CD14-positive monocyte (primary cell): ENCODE data around the gene SELENOH. TPM values are rescaled to one million over a fixed set of nuclear protein-coding genes. Genes with fewer than 3 reads are reported as not detected.
A peak's percentile ranks its signal among the peaks of the same experiment; 100 is the strongest.

ENCODE experiments used
- DNase-seq, 3 donors: peaks; one replicate each; pipeline ENCODE4 v3.0.0-alpha.2; 2011 to 2022
- H2AFZ ChIP-seq: 2 replicates; pipeline ENCODE4 v1.6.0; 2012; ENCODE audit warnings: mild to moderate bottlenecking, low read depth, low read length, inconsistent platforms; ENCODE audit not compliant: insufficient read depth, poor library complexity, severe bottlenecking
- H3K27ac ChIP-seq, 2 donors: 1 replicate in 1 of 2; 2 replicates in 1 of 2; pipeline ENCODE4 v1.5.1; 2012 to 2013; ENCODE audit warnings: low read length in 2 of 2, control low read depth in 1 of 2, inconsistent platforms in 1 of 2, low read depth in 1 of 2, mild to moderate bottlenecking in 1 of 2
- H3K27me3 ChIP-seq, 2 donors: one replicate each; pipeline versions ENCODE4 v1.6.0 to v1.6.1; 2011 to 2013; ENCODE audit warnings: low read length in 2 of 2; ENCODE audit not compliant: control insufficient read depth in 2 of 2, insufficient read depth in 2 of 2
- H3K36me3 ChIP-seq, 2 donors: replicated peaks in 1 of 2; 1 replicate in 1 of 2; 2 replicates in 1 of 2; pipeline versions ENCODE4 v1.5.1 to v1.6.1; 2012 to 2013; ENCODE audit warnings: low read length in 2 of 2, control low read depth in 1 of 2, inconsistent platforms in 1 of 2, mild to moderate bottlenecking in 1 of 2; ENCODE audit not compliant: insufficient read depth in 2 of 2, control insufficient read depth in 1 of 2
- H3K4me1 ChIP-seq, 2 donors: 1 replicate in 1 of 2; 2 replicates in 1 of 2; pipeline versions ENCODE4 v1.5.1 to v1.6.1; 2012 to 2013; ENCODE audit warnings: low read length in 2 of 2, control low read depth in 1 of 2, inconsistent platforms in 1 of 2, mild to moderate bottlenecking in 1 of 2, moderate library complexity in 1 of 2; ENCODE audit not compliant: insufficient read depth in 2 of 2, control insufficient read depth in 1 of 2
- H3K4me2 ChIP-seq: replicated peaks from 2 replicates; pipeline ENCODE3; 2012; ENCODE audit warnings: low read length, moderate library complexity, mild to moderate bottlenecking; ENCODE audit not compliant: poor library complexity, severe bottlenecking; ENCODE audit errors: extremely low read depth
- H3K4me3 ChIP-seq, 3 experiments: fragments of 200-600 bp in 1 of 3; sonication (generic) in 1 of 3; replicated peaks in 1 of 3; 1 replicate in 2 of 3; 2 replicates in 1 of 3; pipeline ENCODE4 v1.5.1; 2011 to 2013; ENCODE audit warnings: low read length in 3 of 3, mild to moderate bottlenecking in 3 of 3, control low read depth in 2 of 3, low read depth in 2 of 3, inconsistent platforms in 1 of 3, moderate library complexity in 1 of 3
- H3K79me2 ChIP-seq: 2 replicates; pipeline ENCODE4 v1.6.0; 2012; ENCODE audit warnings: mild to moderate bottlenecking, control low read depth, inconsistent platforms, low read length, moderate library complexity; ENCODE audit not compliant: insufficient read depth
- H3K9ac ChIP-seq: 2 replicates; pipeline ENCODE4 v1.6.0; 2017; ENCODE audit warnings: low read length, mild to moderate bottlenecking; ENCODE audit not compliant: insufficient read depth, poor library complexity, severe bottlenecking
- H3K9me3 ChIP-seq, 2 donors: replicated peaks in 1 of 2; 1 replicate in 1 of 2; 2 replicates in 1 of 2; pipeline versions ENCODE4 v1.5.1 to v1.6.1; 2012 to 2013; ENCODE audit warnings: low read length in 2 of 2, control low read depth in 1 of 2; ENCODE audit not compliant: control insufficient read depth in 1 of 2, insufficient read depth in 1 of 2
- H4K20me1 ChIP-seq: 2 replicates; pipeline ENCODE4 v1.6.0; 2012; ENCODE audit warnings: mild to moderate bottlenecking, low read length, control low read depth, moderate library complexity; ENCODE audit not compliant: insufficient read depth
- H3K27ac Mint-ChIP-seq, 7 donors: one replicate each; pipeline ENCODE4 v1.8.0; 2020; ENCODE audit warnings: mild to moderate bottlenecking in 7 of 7, mixed read lengths in 7 of 7, moderate library complexity in 6 of 7, inconsistent platforms in 2 of 7
- H3K27me3 Mint-ChIP-seq, 3 donors: one replicate each; pipeline ENCODE4 v1.8.0; 2021 to 2022; ENCODE audit warnings: low read depth in 3 of 3, mild to moderate bottlenecking in 3 of 3, mixed read lengths in 3 of 3, moderate library complexity in 3 of 3, inconsistent platforms in 1 of 3
- H3K36me3 Mint-ChIP-seq, 2 donors: one replicate each; pipeline ENCODE4 v1.8.0; 2020; ENCODE audit warnings: mixed read lengths in 2 of 2, inconsistent platforms in 1 of 2, mild to moderate bottlenecking in 1 of 2
- H3K4me1 Mint-ChIP-seq: one replicate; pipeline ENCODE4 v1.8.0; 2020; ENCODE audit warnings: mild to moderate bottlenecking, mixed read lengths
- H3K4me3 Mint-ChIP-seq, 2 donors: one replicate each; pipeline ENCODE4 v1.8.0; 2020; ENCODE audit warnings: mild to moderate bottlenecking in 2 of 2, mixed read lengths in 2 of 2, moderate library complexity in 1 of 2
- H3K9me3 Mint-ChIP-seq, 7 donors: one replicate each; pipeline ENCODE4 v1.8.0; 2020 to 2022; ENCODE audit warnings: mixed read lengths in 7 of 7, mild to moderate bottlenecking in 6 of 7, moderate library complexity in 6 of 7, inconsistent platforms in 2 of 7
- CTCF ChIP-seq: fragments of 200-600 bp; IDR thresholded peaks from one replicate; pipeline ENCODE4 v1.8.0; 2022; ENCODE audit warnings: antibody characterized with exemption, mild to moderate bottlenecking
- WGBS: methylation state at CpG from one replicate; pipeline ENCODE4 v1.1.5; 2013; ENCODE audit warnings: missing lambda C conversion rate; ENCODE audit not compliant: insufficient coverage; 5-methylcytosine and 5-hydroxymethylcytosine counted together
- intact Hi-C, 2 donors: fragments of 100-400 bp; cut with micrococcal nuclease; formaldehyde crosslinking; loops; one replicate each; pipeline versions ENCODE4 v1.15.0 to v1.15.1; 2023
- polyA plus RNA-seq, 3 donors: library from polyadenylated mRNA; depleted of rRNA in 1 of 3; unstranded in 2 of 3; stranded (reverse) in 1 of 3; fragments of 300-500 nt in 2 of 3; fragments of >200 nt in 1 of 3; fragmentation: Illumina TruSeq in 2 of 3; gene quantifications; 1 replicate in 2 of 3; 2 replicates in 1 of 3; pipeline ENCODE4 v1.2.3, GENCODE V29; 2012 to 2021

Gene SELENOH
- polyA plus RNA-seq, 3 donors = 99.5 to 260 (median 206) TPM

DNA sequence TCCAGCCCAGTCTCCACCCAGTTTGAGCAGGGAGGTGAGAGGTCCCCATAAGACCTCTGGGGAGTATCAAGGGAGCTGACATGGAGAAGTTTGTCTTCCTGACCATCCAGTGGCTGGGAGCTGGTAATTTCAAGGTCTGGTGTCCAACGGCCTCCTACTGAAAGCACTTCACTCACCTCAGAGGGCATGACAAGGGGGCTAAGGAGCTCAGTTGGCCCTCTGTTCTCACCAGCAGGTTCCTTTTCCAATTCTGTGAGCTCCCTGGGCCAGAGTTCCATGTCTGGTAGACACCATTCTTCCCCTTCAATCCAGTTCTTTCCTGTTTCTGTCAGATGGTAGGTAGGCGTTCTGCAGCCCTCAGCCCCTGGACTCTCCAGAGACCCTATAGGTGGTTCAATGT lies 3.1 kb downstream of the SELENOH start:
- Mint-ChIP-seq H3K36me3 (peaks cover 40 to 47% of the 10 kb centered on the region in 2 donors), H3K27ac (no peak overlapping the region), H3K4me3 (no peak overlapping the region), H3K4me1 (peaks cover 14% of the 10 kb centered on the region), H3K9me3 (no peaks in the 10 kb centered on the region), H3K27me3 (no peaks in the 10 kb centered on the region)
- no peak overlapping the region for H3K4me2 ChIP-seq
- H3K9ac ChIP-seq = no peak overlapping the region
- peaks cover 31 to 59% of the 10 kb centered on the region in 2 donors for H3K36me3 ChIP-seq
- no peak for DNase-seq
- no peaks in the 10 kb centered on the region for H3K27me3 ChIP-seq
- no peak overlapping the region for H3K27ac ChIP-seq
- no peak for TF ChIP-seq CTCF
- intact Hi-C loops = loop anchor here in 1 of 2 donors (5.0 kb wide), 1 partner anchor 58 kb away; no protein-coding TSS in a partner anchor
- peaks cover 27% of the 10 kb centered on the region for H4K20me1 ChIP-seq
- WGBS = 100% methylated on average over 1 of the region's 2 CpGs
- H3K4me3 ChIP-seq = no peak overlapping the region
- peaks cover 15 to 17% of the 10 kb centered on the region in 2 donors for H3K4me1 ChIP-seq
- H3K9me3 ChIP-seq = no peaks in the 10 kb centered on the region
- peaks cover 22% of the 10 kb centered on the region for H3K79me2 ChIP-seq
- H2AFZ ChIP-seq = no peak overlapping the region

DNA sequence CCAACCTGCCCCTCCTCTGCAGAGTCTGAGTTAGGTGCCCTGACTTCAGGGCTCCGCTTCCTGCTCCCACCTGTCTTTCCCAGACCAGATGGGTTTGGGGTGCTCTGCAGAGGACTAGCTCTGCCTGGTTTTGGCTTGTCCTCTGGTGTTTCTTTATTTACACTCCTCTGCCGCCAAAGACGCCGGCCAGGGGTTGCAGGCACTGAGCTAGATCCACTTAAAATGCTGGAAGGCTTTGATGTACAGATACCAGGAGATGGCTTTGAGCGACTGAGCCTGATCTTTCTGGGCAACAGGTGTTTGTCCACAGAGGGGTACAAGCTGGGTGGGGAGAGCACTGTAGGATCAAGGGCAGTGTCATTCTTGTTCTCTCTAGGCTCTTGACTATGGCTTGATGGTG lies 3.9 kb downstream of the SELENOH start:
- Mint-ChIP-seq H3K27ac (peak overlapping the region in 3 of 7 donors; percentile 21 to 71 (median 28)), H3K36me3 (peaks cover 41 to 43% of the 10 kb centered on the region in 2 donors), H3K27me3 (no peaks in the 10 kb centered on the region), H3K4me3 (no peak overlapping the region), H3K4me1 (peaks cover 14% of the 10 kb centered on the region), H3K9me3 (no peaks in the 10 kb centered on the region)
- intact Hi-C loops = no loop called here
- H3K36me3 ChIP-seq = peaks cover 31 to 51% of the 10 kb centered on the region in 2 donors
- no peak overlapping the region for H3K27ac ChIP-seq
- H2AFZ ChIP-seq = no peak overlapping the region
- DNase-seq = no peak
- peaks cover 22% of the 10 kb centered on the region for H3K79me2 ChIP-seq
- no peak overlapping the region for H3K4me3 ChIP-seq
- 93% methylated on average over 5 of the region's 5 CpGs for WGBS
- H3K9ac ChIP-seq = no peak overlapping the region
- no peak overlapping the region for H3K4me2 ChIP-seq
- H3K27me3 ChIP-seq = no peaks in the 10 kb centered on the region
- H4K20me1 ChIP-seq = peaks cover 27% of the 10 kb centered on the region
- TF ChIP-seq CTCF = no peak
- no peaks in the 10 kb centered on the region for H3K9me3 ChIP-seq
- H3K4me1 ChIP-seq = peaks cover 15 to 17% of the 10 kb centered on the region in 2 donors
